ENCODE measurements around the gene TAP1.
"Not testable (repeated sequence)": the region's sequence is repeated elsewhere in the genome, so short reads cannot be mapped to it uniquely, and the experiment has no call there.

TAP1 gene

GRCh38 chr6:32838114-32838958, 15.2 kb downstream of the TAP1 start, which contains the start of gene TAP2:
Gene TAP2, minus strand, starts transcription at chr6:32838739. Its CDS starts 506 bp downstream, at chr6:32838233.
- peak; percentile 65 to 85 for DNase-seq

GRCh38 chr6:32837651-32838113, 15.8 kb downstream of the TAP1 start:
- DNase-seq, result no peak

- DNase-seq, result no peak
Observed at GRCh38 chr6:32836873-32837272, 16.6 kb downstream of the TAP1 start.

GRCh38 chr6:32835167-32835893, 18.2 kb downstream of the TAP1 start:
- no peak for DNase-seq

GRCh38 chr6:32833664-32834063, 19.8 kb downstream of the TAP1 start:
- DNase-seq, result no peak

GRCh38 chr6:32832535-32832934, 21.0 kb downstream of the TAP1 start:
- DNase-seq, result no peak

GRCh38 chr6:32830936-32831335, 22.6 kb downstream of the TAP1 start:
- DNase-seq, result no peak

- DNase-seq, result no peak
Observed at GRCh38 chr6:32830017-32830416, 23.5 kb downstream of the TAP1 start.

GRCh38 chr6:32829495-32829894, 24.0 kb downstream of the TAP1 start:
- DNase-seq, result no peak

GRCh38 chr6:32827025-32827424, 26.5 kb downstream of the TAP1 start:
- DNase-seq, result no peak

- DNase-seq, result no peak
Observed at GRCh38 chr6:32825966-32826365, 27.5 kb downstream of the TAP1 start.

- DNase-seq, result no peak
Observed at GRCh38 chr6:32819729-32820128, 33.8 kb downstream of the TAP1 start.

- no peak for DNase-seq
Observed at GRCh38 chr6:32818867-32819266, 34.6 kb downstream of the TAP1 start.

- DNase-seq, result no peak
Observed at GRCh38 chr6:32816746-32817204, 36.7 kb downstream of the TAP1 start, which contains the start of gene HLA-DOB. Gene HLA-DOB, minus strand, starts transcription at chr6:32817002. Its CDS starts 51 bp downstream, at chr6:32816951.

- DNase-seq, result no peak
Observed at GRCh38 chr6:32815996-32816395, 37.5 kb downstream of the TAP1 start.

- DNase-seq, result no peak
Observed at GRCh38 chr6:32815115-32815514, 38.4 kb downstream of the TAP1 start.

- no peak for DNase-seq
Observed at GRCh38 chr6:32814145-32814544, 39.4 kb downstream of the TAP1 start.

- DNase-seq, result no peak
Observed at GRCh38 chr6:32809171-32809570, 44.3 kb downstream of the TAP1 start.

GRCh38 chr6:32807020-32807580, 46.4 kb downstream of the TAP1 start:
- DNase-seq, result no peak

- DNase-seq, result not testable (repeated sequence)
Observed at GRCh38 chr6:32805404-32805803, 48.1 kb downstream of the TAP1 start.

- DNase-seq, result no peak
Observed at GRCh38 chr6:32803416-32803815, 50.1 kb downstream of the TAP1 start.

GRCh38 chr6:32799740-32800139, 53.8 kb downstream of the TAP1 start:
- no peak for DNase-seq

- no peak for DNase-seq
Observed at GRCh38 chr6:32799168-32799567, 54.3 kb downstream of the TAP1 start.
